Mucosa of descending colon (tissue), 3 donors: ENCODE measurements around the gene RPH3AL. TPM values are rescaled to one million over a fixed set of nuclear protein-coding genes. Genes with fewer than 3 reads are reported as not detected.

Source experiments
- ATAC-seq: fragments of 200-7000 bp; cut with Tn5 transposase; one replicate; pipeline ENCODE4 v1.9.1; 2020; ENCODE audit warnings: mild to moderate bottlenecking, moderate library complexity
- DNase-seq, 3 donors: peaks; one replicate each; pipeline ENCODE4 v3.0.0-alpha.2; 2020
- H3K36me3 ChIP-seq: fragments of 200-600 bp; one replicate; pipeline ENCODE4 v1.8.0; 2021; ENCODE audit warnings: low read depth, mild to moderate bottlenecking
- H3K4me1 ChIP-seq: fragments of 200-600 bp; one replicate; pipeline ENCODE4 v1.8.0; 2021; ENCODE audit warnings: low read depth, mild to moderate bottlenecking
- H3K4me3 ChIP-seq: fragments of 200-600 bp; one replicate; pipeline ENCODE4 v1.8.0; 2021; ENCODE audit warnings: mild to moderate bottlenecking
- H3K9me3 ChIP-seq: fragments of 200-600 bp; one replicate; pipeline ENCODE4 v1.8.0; 2021; ENCODE audit warnings: mild to moderate bottlenecking
- intact Hi-C, 2 donors: fragments of 100-400 bp; cut with DNase I in 1 of 2; cut with micrococcal nuclease in 1 of 2; formaldehyde crosslinking; loops; one replicate each; pipeline versions ENCODE4 v1.11.0 to v1.11.1; 2022; cut with DNase I, micrococcal nuclease
- total RNA-seq, 3 donors: library from RNA; stranded (reverse); fragmentation: NEBNext Ultra II Directional in 2 of 3; extraction: Animal tissue kit (Norgen Biotek cat#: 25700) in 2 of 3; gene quantifications; one replicate each; pipeline versions ENCODE4 v1.2.1 to v1.2.4, GENCODE V29; 2021 to 2023
- TF ChIP-seq, protein P1 (sequence below): fragments of 200-600 bp; IDR thresholded peaks from one replicate; pipeline ENCODE4 v1.8.0; 2022; ENCODE audit warnings: antibody characterized with exemption, mild to moderate bottlenecking
- donor health status: DM: no; HTN: no; CAD: no; lungs with moderate emphysema.
- donor health status: DM: no; HTN: no; CAD: no.
- donor health status: DM: no; HTN: yes; CAD: no.

The RPH3AL gene
- total RNA-seq, 3 donors from 2014 or later, result 24.0 to 44.1 (median 36.7) TPM

DNA sequence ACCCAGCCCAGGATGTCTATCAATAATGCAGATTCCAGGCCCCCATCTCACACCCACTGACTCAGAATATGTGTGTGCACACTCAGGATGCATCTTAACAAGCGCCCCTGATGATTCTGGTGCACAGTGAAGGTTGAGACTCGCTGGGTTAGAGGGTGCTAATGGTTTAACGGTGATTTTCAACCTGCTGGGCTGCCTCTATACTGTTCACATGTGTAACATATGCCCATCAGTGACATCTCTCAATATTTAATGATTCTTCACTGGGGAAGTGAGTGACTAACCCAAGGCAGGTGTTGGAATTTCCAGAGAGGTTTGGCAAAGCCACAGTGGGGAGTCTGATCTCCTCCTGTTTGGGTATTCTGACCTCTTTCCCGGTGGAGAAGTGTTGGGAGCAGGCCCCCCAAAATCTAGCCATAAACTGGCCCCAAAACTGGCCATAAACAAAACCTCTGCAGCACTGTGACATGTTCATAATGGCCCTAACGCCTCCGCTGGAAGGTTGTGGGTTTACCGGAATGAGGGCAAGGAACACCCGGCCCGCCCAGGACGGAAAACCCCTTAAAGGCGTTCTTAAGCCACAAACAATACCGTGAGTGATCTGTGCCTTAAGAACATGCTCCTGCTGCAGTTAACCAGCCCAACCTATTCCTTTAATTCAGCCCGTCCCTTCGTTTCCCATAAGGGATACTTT is 167.0 kb downstream of the RPH3AL start:
- TF ChIP-seq, protein P1, sequence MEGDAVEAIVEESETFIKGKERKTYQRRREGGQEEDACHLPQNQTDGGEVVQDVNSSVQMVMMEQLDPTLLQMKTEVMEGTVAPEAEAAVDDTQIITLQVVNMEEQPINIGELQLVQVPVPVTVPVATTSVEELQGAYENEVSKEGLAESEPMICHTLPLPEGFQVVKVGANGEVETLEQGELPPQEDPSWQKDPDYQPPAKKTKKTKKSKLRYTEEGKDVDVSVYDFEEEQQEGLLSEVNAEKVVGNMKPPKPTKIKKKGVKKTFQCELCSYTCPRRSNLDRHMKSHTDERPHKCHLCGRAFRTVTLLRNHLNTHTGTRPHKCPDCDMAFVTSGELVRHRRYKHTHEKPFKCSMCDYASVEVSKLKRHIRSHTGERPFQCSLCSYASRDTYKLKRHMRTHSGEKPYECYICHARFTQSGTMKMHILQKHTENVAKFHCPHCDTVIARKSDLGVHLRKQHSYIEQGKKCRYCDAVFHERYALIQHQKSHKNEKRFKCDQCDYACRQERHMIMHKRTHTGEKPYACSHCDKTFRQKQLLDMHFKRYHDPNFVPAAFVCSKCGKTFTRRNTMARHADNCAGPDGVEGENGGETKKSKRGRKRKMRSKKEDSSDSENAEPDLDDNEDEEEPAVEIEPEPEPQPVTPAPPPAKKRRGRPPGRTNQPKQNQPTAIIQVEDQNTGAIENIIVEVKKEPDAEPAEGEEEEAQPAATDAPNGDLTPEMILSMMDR, result no peak
- no peaks in the 10 kb centered on the region for H3K9me3 ChIP-seq
- no peak for ATAC-seq
- intact Hi-C loops, result no loop called here
- H3K4me3 ChIP-seq, result no peak overlapping the region
- H3K36me3 ChIP-seq, result no peaks in the 10 kb centered on the region
- peaks cover 4% of the 10 kb centered on the region for H3K4me1 ChIP-seq
- DNase-seq, result no peak

DNA sequence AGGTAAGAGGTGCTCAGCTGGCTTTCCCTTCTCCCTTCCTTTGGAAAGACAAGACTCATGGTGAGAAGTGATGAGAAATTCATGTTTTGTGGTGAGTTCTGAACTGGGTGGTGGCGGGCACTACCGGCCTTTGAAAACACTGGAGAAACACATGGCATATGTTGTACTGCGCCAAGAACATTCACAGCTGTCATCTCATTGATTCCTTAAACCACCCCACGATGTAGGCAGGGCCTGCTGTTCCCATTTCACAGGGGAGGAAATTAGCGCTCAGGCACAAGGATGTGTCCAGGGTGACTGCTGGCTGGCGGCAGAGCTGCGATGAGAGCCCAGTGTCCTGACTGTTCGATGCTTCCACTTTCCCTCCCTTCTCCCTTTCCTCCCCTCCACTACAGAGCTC is 169.6 kb downstream of the RPH3AL start:
- Histone ChIP-seq H3K9me3 (no peaks in the 10 kb centered on the region), H3K4me3 (no peak overlapping the region), H3K36me3 (no peaks in the 10 kb centered on the region), H3K4me1 (peaks cover 4% of the 10 kb centered on the region)
- ATAC-seq (no peak), DNase-seq (no peak)
- intact Hi-C loops, result no loop called here
- TF ChIP-seq, protein P1, result no peak

DNA sequence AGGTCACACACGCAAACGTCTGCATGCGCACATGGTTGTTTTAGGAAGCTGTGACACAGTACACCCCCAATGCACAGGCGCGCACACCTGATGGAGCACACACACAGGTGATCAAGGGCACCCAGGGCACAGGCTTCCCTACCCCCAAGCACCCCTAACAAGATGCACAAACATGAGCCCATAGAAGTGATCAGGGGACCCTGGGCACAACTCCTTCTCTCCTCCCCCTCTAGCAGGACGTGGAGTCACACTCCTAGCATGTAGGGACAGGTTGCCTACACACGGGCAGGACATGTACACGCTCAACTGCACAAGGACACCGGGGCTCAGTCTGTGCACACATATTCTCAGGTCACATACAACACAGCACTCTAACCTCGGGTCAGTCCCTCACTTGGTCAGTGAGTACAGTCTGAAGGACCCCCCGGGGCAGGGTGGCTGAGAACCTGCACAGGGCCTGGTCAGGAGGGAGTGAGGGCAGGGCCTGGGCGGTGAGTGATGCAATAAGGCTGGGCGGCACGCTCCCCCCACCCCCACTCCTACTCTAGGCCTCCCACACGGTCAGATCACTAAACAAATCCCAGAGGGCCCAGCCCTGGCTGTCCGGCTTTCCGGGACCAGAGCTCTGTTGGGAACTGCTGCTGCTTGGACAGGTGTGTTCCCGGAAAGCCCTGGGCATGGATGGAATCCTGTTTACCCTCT is 170.4 kb downstream of the RPH3AL start:
- TF ChIP-seq, protein P1, result no peak
- DNase-seq (no peak), ATAC-seq (peak; percentile 61)
- Histone ChIP-seq H3K36me3 (no peaks in the 10 kb centered on the region), H3K4me1 (peaks cover 4% of the 10 kb centered on the region), H3K4me3 (no peak overlapping the region), H3K9me3 (no peaks in the 10 kb centered on the region)
- intact Hi-C loops, result no loop called here

DNA sequence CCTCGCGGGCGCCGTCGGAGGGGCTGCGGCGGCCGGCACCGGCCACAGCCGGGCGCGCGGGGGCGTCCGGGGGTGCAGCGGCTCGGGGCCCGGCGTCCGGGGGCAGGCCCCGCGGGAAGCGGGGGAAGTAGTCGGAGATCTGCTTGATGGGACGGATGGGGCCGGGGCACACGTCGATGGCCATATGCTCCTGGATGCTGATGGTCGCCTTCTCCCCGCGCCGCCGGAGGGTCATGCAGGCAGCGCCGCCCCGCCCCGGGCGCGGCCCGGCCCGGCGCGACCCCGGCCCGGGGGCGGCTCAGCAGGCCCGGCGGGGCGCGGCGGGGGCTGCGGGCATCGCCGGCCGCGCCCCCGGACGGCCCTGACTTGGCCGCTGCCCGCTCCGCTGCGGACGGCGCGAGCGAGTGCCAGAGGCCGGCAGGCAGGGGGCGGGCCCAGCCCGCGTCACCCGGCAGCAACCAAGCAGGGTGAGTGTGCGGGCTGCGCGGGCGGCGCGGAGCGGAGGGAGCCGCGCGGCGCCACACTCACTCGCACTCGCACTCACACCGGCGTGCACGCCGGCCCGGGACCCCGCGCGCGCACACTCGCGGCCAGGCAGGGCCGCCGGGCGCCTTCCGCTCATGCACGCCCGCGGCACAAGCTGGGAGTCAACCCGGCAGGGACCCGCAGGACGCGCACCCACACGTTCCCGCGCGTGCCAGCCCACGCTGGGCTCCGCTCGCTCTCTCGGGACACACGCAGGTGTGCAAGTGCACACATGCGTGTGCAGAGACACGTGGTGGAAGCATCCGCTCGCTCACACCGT is 171.2 kb downstream of the RPH3AL start, which contains the start of gene DOC2B:
Gene DOC2B (minus strand): TSS at position 406 of the 805 bp plus-strand sequence. CDS start 171 bp downstream, at position 235.
- ATAC-seq, result peak; percentile 76
- TF ChIP-seq, protein P1, result no peak
- intact Hi-C loops, result no loop called here

DNA sequence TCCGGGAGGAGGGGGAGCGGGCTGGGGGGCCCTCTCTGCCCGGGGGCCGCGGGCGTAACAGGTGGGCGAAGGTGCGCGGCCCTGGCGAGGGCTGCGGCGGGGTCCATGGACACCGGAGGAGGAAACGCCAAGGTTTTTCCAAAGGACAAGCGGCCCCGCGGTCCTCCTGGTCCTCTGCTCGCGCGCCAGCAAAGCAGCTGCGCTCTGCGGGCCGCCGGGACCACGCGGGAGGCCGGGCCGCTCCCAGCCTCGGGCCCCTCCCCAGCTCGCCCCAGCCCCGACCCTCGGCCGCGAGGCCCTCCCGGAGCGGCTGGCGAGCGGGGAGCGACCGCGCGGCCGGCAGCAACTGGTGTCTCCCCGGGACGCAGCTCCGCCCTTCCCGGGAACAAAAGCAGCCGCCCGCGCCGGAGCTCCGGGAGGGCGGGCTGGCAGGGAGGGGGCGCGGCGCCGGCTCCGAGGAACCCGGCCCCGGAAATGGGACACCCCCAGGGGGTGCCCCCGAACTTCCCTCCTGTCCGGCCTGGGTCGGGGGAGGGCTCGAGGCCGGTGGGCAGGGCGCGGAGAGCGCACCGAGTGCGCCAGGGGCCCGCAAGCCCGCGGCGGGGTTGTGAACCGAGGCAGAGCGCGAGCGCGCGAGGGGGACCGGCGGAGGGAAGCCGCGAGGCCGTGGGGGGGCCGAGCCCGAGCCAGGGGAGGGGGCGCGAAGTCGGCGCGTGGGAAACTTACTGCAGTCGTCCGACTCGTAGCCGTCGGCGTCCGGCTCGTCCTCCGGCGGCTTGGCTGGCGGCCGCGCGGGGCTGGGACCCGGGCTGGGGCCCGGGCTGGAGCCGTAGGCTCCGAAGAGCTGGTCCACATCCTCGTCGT is 172.0 kb downstream of the RPH3AL start:
- ATAC-seq (peak; percentile 37), DNase-seq (no peak)
- no peaks in the 10 kb centered on the region for H3K36me3 ChIP-seq
- intact Hi-C loops, result no loop called here
- no peak overlapping the region for H3K4me3 ChIP-seq
- TF ChIP-seq, protein P1, result no peak
- no peaks in the 10 kb centered on the region for H3K9me3 ChIP-seq
- peaks cover 4% of the 10 kb centered on the region for H3K4me1 ChIP-seq

More for the DNA sequence above, 171.2 kb downstream of the RPH3AL start, which contains the start of gene DOC2B:
- H3K4me1 ChIP-seq, result peaks cover 4% of the 10 kb centered on the region
- no peaks in the 10 kb centered on the region for H3K36me3 ChIP-seq
- DNase-seq, result peak in 2 of 3 donors; percentile 34 to 57
- no peaks in the 10 kb centered on the region for H3K9me3 ChIP-seq
- H3K4me3 ChIP-seq, result no peak within 1 kb of the TSS
